ENCODE measurements around the gene PCSK1.
"Not testable (repeated sequence)": the region's sequence is repeated elsewhere in the genome, so short reads cannot be mapped to it uniquely, and the experiment has no call there.

The PCSK1 gene

DNA sequence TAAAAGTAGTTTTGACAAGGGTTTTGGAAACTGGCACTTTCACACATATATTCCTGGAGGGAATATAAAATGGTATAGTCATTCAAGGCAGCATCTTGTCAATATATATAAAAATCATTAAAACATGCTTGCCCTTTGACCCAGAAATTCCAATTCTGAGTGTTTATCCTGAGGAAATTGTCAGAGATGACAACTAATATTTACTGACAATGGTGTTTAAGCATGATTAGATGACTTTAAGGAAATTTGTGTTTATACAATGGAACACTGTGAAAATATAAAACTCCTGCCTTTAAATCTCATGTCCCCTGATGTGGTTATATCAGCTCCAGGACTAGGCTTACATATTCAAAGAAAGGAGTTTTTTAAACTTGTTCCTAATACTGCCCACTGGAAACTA lies 25.6 kb downstream of the PCSK1 start:
- H3K4me3 Mint-ChIP-seq, result no peak overlapping the region
- H3K27ac Mint-ChIP-seq, result no peak overlapping the region
- H3K4me1 Mint-ChIP-seq, result no peaks in the 10 kb centered on the region
- no peaks in the 10 kb centered on the region for H3K36me3 Mint-ChIP-seq (ENCODE audit: low read depth)
- TF ChIP-seq, protein P1, sequence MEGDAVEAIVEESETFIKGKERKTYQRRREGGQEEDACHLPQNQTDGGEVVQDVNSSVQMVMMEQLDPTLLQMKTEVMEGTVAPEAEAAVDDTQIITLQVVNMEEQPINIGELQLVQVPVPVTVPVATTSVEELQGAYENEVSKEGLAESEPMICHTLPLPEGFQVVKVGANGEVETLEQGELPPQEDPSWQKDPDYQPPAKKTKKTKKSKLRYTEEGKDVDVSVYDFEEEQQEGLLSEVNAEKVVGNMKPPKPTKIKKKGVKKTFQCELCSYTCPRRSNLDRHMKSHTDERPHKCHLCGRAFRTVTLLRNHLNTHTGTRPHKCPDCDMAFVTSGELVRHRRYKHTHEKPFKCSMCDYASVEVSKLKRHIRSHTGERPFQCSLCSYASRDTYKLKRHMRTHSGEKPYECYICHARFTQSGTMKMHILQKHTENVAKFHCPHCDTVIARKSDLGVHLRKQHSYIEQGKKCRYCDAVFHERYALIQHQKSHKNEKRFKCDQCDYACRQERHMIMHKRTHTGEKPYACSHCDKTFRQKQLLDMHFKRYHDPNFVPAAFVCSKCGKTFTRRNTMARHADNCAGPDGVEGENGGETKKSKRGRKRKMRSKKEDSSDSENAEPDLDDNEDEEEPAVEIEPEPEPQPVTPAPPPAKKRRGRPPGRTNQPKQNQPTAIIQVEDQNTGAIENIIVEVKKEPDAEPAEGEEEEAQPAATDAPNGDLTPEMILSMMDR (IDR thresholded peaks at IDR 0.05; ENCODE audit: unreplicated experiment in 3 of 3), result no peak
- peaks cover 3% of the 10 kb centered on the region for H3K27me3 Mint-ChIP-seq (ENCODE audit: low read depth)
- H3K9me3 Mint-ChIP-seq, result no peaks in the 10 kb centered on the region

DNA sequence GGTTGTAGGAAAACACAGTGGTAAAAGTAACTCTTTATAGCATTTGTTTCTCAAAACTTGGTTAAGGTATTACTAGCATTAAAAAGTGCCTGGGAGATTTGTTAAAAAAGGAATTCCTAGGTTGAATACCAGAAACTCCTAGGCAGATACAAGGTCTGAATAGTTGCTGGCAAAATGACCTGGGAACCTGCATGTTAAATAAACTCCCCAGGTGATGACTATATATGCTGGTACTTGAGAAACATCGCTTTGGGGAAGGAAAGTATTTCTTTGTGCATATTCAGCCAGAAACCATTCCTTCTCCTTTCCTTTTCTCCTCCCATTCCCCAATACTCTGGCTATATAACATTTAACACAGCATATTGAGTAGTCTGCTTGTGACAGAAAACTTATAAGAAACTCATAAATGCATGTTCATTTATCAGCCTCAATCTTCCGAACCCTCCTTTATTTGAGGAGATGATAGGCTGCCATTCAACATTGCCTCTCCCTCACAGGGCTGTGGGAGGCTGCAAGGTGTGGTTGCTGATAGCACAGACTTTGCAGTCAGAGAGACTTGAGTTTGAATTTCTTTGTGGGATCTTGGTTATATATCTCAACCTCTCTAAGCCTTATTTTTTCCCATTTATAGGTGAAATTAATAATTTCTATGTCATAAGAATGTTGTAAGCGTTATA lies 28.7 kb downstream of the PCSK1 start:
- no peaks in the 10 kb centered on the region for H3K36me3 Mint-ChIP-seq (ENCODE audit: low read depth)
- no peaks in the 10 kb centered on the region for H3K4me1 Mint-ChIP-seq
- TF ChIP-seq, protein P1 (IDR thresholded peaks at IDR 0.05; ENCODE audit: unreplicated experiment in 3 of 3), result no peak
- peaks cover 6% of the 10 kb centered on the region for H3K27me3 Mint-ChIP-seq (ENCODE audit: low read depth)
- H3K9me3 Mint-ChIP-seq, result no peaks in the 10 kb centered on the region
- H3K27ac Mint-ChIP-seq, result no peak overlapping the region
- H3K4me3 Mint-ChIP-seq, result no peak overlapping the region

GRCh38 chr5:96402500-96402899 lies 30.5 kb downstream of the PCSK1 start:
- TF ChIP-seq, protein P1 (IDR thresholded peaks at IDR 0.05; ENCODE audit: unreplicated experiment in 3 of 3), result no peak
- Mint-ChIP-seq H3K4me3 (no peak overlapping the region), H3K27ac (no peak overlapping the region), H3K36me3 (ENCODE audit: low read depth) (no peaks in the 10 kb centered on the region), H3K9me3 (no peaks in the 10 kb centered on the region), H3K4me1 (no peaks in the 10 kb centered on the region), H3K27me3 (ENCODE audit: low read depth) (peaks cover 6% of the 10 kb centered on the region)

- Mint-ChIP-seq H3K36me3 (ENCODE audit: low read depth) (no peaks in the 10 kb centered on the region), H3K27ac (no peak overlapping the region), H3K4me1 (no peaks in the 10 kb centered on the region), H3K9me3 (no peaks in the 10 kb centered on the region), H3K4me3 (no peak overlapping the region), H3K27me3 (ENCODE audit: low read depth) (no peaks in the 10 kb centered on the region)
- TF ChIP-seq, protein P1 (IDR thresholded peaks at IDR 0.05; ENCODE audit: unreplicated experiment in 3 of 3), result no peak
Observed at GRCh38 chr5:96396878-96397277, 36.2 kb downstream of the PCSK1 start.

GRCh38 chr5:96395295-96395694 lies 37.8 kb downstream of the PCSK1 start:
- H3K4me1 Mint-ChIP-seq; H3K36me3 Mint-ChIP-seq (ENCODE audit: low read depth); H3K27me3 Mint-ChIP-seq (ENCODE audit: low read depth); H3K9me3 Mint-ChIP-seq; H3K4me3 Mint-ChIP-seq; H3K27ac Mint-ChIP-seq: not testable (repeated sequence)

GRCh38 chr5:96391921-96392320 lies 41.1 kb downstream of the PCSK1 start:
- peaks cover 4% of the 10 kb centered on the region for H3K27me3 Mint-ChIP-seq (ENCODE audit: low read depth)
- no peak overlapping the region for H3K27ac Mint-ChIP-seq
- H3K4me1 Mint-ChIP-seq, result no peaks in the 10 kb centered on the region
- H3K9me3 Mint-ChIP-seq, result no peaks in the 10 kb centered on the region
- TF ChIP-seq, protein P1 (IDR thresholded peaks at IDR 0.05; ENCODE audit: unreplicated experiment in 3 of 3), result no peak
- no peak overlapping the region for H3K4me3 Mint-ChIP-seq
- H3K36me3 Mint-ChIP-seq (ENCODE audit: low read depth), result no peaks in the 10 kb centered on the region
